Prostate gland (tissue), 2 donors: ENCODE measurements around the gene RAB42.

ENCODE experiments used
- CTCF ChIP-seq, 4 experiments: fragments of 200-600 bp in 2 of 4; fragments of 450-650 bp in 2 of 4; sonication (generic) in 2 of 4; IDR thresholded peaks; 1 replicate in 3 of 4; 2 replicates in 1 of 4; pipeline ENCODE4 v1.5.1; 2016 to 2019; ENCODE audit warnings: antibody characterized with exemption in 4 of 4, mild to moderate bottlenecking in 2 of 4, moderate library complexity in 2 of 4
- POLR2A ChIP-seq: fragments of 450-650 bp; IDR thresholded peaks from one replicate; pipeline ENCODE4 v1.6.1; 2016; ENCODE audit warnings: antibody characterized with exemption, mild to moderate bottlenecking

DNA sequence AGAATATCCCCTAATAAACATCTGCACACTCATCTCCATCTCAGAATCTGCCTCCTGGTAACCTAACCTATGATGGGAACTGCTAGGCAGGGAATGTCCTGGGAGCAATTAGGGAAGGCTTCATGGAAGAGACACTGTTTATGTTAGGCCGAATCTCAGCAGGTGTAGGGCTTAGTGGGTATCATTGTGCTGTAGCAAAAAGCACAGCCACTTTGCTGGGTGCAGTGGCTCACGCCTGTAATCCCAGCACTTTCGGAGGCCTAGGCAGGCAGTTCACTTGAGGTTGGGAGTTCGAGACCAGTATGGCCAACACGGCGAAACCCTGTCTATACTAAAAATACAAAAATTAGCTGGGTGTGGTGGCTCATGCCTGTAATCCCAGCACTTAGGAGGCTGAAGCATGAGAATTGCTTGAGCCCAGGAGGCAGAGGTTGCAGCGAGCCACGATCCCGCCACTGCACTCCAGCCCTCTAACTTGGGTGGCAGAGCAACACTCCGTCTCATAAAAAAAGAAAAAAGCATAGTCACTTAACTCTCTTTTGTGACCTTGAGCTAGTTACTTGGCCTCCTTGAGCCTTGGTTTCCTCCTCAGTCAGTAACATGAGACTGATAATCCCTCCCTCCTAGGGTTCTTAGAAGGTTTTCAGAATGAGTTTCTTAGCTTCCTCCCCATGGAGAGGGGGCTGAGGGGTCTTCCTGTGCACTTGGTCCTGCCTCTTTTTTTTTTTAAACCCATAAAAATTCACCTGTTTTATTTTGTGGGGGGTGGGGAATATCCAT lies 3.5 kb downstream of the RAB42 start:
- TF ChIP-seq POLR2A, result no peak
- TF ChIP-seq CTCF (IDR thresholded peaks at IDR 0.05), result no peak
